D341Med (cell line): Measurements from ENCODE around the gene CHN1.

Experiments
- DNase-seq: peaks from one replicate; pipeline ENCODE4 v3.0.0; 2012; ENCODE audit warnings: low spot score

CHN1 gene

DNA sequence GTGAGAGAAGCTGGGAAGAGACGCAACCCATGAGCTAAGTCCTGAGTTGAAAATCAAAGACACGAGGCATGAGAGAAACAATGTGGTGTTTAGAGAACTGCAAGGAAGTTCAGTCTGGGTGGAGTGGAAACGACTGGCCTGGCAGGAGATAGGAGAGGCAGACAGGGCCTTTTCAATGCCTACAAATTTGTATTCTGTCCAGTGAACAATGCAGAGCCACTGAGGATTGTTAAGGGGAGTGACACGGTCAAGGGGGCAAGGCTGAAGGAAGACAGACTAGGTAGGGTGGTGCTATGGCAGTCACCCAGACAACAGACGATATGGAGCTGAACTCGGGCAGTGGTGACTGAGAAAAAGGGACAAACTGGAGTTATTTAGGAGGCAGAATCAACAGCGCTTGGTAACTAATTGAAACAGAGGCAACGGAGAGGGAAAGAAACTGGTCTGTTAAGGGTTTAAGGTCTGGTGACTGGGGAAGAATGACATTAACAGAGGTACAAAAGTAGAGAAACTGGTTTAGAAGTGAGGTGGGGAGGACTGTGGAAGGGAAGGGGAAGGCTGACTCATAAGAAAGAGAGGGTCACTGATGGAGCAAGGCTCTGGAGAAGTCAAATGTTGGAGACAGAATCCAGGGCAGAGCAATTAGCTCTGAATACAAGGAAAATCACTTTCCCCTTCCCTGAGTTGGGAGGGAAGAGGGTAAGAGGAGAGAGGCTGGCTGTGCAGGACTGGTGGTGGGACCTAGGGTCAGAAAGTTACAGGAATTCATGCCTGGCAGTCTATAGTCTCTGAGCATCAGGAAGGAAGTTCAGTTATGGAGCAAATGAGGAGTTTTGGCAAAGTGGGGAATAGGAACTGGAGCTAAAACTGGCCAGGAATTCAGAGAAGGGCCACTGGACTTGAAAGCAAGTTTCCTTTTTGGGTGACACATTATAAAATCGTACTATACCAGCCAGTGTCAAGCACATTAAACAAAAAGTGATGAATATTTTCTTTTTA, 177.5 kb downstream of the CHN1 start:
- DNase-seq = no peak

DNA sequence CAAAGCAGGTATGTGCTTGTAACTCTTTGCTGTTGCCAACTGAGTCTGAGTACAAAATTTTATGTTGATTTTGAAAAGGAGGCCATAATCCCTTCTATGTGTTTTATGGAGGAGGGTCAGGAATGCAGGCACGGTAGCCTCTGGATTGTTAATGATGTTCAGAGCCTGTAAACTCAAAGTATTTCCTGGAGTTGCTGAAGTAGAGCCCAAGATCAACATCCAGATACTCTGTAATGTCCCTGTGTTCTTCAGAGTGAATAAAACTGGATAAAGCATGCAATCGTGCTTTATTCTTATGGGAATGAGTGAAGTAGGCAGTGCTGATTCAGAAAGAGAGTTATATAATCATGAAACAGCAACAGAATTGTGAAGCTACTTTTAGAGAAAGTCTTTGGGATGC, 179.1 kb downstream of the CHN1 start:
- no peak for DNase-seq

DNA sequence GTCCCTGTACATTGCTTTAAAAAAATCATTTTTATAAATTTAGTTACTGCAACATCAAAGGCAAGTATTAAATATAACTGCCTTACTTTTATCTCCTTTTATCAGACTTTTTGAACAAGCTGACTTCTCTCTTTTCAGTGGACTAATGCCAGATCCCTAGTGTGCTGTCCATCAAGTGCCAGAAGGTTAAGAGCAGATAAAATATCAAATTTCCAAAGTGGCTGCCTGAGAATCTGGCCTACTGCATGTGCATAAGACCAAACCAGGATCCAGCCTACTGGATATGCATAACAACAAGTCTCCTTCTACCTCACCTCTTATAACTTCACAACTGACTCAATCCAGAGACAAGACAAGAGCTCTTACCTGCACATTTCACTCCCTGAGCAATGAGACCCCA, 181.1 kb downstream of the CHN1 start:
- DNase-seq = no peak

DNA sequence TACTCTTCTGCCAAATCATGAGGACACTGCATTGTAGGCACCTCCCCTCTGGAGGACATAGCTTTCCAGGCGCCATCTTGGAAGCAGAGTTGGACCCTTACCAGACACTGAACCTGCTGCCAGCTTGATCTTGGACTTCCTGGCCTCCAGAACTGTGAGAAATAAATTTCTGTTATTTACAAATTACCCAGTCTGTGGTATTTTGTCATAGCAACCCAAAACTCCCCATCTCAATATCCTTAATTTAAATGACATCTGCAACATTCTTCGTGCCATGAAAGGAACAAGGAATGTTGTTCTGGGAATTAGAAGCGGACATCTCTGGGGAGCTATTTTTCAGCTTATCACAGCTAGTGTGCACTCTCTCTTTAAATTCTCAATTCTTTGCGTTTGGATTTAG, 183.6 kb downstream of the CHN1 start:
- no peak for DNase-seq

DNA sequence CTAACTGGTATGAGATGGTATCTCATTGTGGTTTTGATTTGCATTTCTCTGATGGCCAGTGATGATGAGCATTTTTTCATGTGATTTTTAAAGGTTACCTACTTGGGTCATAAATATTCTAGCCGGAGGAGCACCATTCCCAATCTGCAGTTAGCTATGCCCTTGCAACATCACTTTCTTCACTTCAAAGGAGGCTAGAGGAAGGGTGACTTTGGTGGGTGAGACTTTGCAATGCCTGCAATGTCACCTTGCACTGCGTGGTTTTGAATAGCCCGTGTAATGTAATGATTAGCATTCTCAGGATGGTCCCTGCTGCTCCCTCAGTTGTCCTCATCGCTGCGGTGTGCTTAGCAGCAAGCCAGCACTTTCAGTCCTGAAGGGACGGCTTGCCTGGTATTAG, 184.8 kb downstream of the CHN1 start:
- no peak for DNase-seq

DNA sequence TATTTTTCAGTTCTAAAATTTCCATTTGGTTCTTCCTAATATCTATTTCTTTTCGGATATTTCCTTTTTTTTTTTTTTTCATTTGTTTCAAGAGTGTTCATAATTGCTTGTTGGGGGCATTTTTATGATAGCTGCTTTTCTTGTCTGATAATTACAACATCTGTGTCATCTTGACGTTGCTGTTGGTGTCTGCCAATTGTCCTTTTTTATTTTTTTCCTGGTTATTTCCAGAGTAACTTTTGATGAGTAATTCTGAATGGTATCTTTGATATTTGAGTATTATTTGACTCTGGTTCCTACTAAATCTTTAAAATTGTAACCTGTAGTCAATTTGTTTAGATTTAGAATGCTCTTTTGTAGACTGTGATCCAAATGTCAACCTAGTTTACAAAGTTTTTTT, 189.7 kb downstream of the CHN1 start:
- no peak for DNase-seq

DNA sequence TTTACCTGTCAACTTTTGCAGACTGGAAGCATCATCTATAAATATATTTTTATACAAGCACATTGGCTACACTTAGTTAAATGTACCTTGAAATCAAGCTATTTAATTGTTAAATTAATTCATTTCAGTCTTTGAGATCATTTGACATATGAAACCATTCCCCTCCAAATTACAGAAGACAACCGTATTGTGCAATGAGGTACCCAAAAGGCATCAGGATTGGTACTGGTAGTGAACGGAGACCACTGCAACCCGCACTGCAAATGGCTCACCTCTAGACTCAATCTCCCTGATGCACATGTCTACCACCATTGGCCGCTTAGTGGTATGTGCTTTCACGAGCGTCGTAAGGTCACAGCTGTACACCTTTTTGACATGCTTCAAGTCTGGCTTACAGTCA, 193.1 kb downstream of the CHN1 start:
- no peak for DNase-seq

DNA sequence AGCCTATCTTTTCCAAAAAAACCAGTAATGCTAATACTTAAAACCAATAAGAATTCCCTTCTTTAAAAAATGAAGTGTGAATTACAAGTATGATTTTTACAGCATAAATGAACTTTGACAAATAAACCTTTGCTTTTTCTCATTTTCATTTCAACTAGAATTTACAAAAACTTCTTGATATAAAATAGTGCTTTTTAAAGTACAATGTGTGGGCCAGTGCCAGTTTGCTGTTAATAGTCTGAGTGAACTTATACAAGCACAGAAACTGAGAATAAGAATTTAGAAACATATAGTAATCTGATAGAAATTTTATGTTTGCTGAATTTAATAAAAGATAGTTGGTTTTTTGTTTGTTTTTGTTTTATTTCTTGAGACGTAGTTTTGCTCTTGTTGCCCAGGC, 197.2 kb downstream of the CHN1 start:
- DNase-seq = no peak

DNA sequence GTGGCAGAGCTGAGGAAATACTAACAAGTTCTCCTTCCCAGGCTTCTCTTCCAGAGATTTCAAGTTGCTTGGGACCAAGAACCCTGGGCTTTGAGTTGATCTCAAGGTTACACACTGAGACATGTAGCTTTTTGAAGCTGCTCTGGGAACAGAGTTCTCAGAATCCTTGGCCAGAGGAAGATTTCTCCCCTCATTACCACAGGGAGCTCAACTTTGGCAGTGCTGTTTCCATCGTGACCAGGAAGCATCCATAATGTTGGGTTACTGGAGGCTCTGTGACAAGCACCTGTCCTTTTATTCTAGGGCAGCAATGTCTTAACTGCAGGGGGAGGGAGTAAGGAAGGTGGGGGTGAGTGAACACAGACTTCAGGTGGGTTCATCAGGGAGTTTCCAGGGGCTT, 199.4 kb downstream of the CHN1 start:
- DNase-seq = no peak

DNA sequence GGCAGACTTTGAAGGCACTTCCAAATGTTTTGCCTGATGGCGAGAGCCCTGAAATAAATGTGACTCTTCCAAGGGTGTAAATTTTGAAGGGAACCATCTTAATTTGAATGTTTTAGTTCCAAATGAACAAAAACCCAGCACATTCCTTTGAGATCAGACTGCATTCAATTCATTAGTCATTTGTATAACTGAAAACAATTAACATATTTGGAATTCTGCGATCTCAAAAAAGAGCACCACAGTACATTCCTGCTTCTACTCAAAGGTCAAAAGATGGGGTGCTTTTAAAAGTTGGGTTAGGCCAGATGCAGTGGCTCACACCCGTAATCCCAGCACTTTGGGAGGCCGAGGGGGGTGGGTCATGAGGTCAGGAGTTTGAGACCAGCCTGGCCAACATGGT, 202.7 kb downstream of the CHN1 start:
- DNase-seq = no peak

DNA sequence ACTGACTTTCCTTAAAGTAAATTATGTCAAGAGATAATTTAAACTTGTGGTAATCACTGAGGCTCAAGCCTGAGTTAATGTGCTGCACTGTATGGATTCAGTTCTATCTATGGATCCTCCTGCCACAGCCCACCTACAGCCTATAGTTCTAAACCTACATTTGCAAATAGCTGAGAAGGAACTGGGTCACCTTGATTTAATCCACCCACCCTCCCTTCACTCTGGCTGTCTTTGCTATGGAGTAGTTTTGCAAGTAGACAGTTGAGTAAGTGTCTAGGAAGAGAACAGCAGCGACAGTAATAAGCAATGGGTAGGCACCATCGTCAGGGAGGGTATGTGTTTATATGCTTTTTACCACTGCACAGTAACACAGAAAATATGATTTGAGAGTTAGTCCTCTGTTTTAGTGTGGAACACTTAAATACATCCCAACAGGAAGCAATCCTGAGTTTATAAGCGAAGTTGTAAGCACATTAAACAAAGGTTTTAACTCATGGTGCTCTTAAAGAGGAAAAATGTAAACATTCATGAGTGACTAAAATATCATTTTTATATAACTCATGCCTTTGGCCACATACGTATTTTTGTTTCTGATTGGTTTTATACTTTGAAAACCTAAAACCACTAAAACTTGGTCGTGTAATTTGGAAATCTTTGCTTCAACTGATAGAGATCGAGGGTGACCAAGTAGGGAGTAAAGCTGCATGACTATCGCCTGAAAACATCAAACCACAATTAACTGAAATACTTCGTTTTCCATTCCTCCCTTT, 204.6 kb downstream of the CHN1 start:
- no peak for DNase-seq

DNA sequence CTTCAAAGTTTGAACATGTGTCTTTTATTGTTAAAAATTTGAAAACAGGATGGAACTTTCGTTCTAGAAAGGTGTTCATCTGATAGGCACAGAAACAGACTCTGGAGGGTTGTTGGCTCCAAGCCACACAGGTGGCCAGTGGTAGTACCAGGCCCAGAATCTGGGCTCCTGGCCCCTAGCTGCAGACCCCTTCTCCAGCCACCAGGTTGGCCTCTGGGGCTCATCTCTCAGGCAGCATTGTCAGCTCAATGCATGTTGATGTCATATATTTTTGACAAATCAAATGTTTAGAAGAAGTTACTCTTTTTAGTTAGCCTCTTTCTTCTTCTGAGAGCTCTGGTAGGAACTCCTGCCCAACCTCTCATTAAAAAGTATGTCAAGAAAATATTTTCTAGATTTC, 206.4 kb downstream of the CHN1 start:
- DNase-seq = no peak

DNA sequence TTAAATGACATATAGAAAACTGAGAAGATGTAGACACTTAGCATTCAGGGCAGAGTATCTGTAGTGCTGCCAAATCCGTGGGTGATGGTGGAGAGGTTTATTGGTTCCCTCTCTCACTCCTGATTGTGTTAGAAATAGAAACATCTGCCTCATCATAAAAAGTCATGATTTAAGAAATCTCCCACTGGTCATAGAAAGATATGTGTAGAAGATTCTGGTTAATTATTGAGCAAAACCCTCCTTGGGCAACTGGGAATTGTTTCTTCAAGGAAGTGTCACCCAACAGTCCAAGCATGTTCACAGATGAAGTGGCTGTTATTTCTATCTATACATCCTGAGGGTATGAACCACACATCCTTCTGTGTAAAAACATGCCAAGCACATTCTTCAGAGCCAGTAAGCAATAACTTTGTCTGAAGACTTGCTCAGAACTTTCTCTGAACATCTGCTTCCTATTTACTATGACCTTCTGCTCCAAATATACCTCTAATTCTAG, 207.4 kb downstream of the CHN1 start:
- no peak for DNase-seq

DNA sequence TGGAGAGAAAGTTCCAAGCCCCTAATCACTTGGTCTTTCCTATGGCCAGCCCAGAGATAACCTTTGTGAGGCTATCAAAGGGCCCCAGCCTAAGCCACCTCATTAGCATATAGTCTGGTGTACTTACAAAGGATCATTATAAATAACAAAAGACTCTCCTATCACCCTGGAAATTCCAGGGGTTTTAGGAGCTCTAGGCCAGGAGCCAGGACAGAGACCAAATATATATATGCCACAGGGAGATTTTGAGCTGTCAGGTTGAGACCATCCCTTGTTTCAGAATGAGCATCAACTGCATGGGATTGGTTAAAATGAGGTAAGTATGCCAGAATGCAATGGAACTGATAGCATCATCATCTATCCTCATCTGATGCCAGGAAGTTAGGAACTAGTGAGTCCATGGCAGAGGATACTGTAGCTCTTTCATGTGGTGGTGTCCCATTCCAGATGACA, 208.8 kb downstream of the CHN1 start:
- no peak for DNase-seq

DNA sequence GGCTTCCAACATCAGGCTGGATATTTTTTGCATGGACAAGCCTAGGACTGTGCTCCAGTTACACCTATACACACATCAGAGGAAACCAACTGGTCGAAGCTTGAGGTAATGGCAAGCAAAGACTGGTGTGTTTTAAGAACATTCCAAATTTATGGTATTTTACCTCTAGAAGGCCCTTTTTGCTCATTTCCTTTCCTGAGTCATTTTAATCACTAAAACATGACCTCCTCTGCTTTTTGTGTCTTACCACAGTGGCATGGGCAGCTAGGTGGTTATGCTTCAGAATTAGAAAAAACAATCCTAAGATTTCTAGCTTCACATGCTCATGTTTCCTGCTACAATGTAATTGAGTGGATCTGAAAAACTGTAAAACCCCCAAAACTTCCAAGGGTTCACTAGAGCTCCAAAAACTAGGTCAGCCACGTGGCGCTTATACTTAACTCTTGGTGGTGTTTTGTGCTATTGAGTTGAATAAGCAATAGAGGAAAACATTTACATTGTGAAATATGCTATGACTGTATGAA, 210.3 kb downstream of the CHN1 start:
- no peak for DNase-seq

DNA sequence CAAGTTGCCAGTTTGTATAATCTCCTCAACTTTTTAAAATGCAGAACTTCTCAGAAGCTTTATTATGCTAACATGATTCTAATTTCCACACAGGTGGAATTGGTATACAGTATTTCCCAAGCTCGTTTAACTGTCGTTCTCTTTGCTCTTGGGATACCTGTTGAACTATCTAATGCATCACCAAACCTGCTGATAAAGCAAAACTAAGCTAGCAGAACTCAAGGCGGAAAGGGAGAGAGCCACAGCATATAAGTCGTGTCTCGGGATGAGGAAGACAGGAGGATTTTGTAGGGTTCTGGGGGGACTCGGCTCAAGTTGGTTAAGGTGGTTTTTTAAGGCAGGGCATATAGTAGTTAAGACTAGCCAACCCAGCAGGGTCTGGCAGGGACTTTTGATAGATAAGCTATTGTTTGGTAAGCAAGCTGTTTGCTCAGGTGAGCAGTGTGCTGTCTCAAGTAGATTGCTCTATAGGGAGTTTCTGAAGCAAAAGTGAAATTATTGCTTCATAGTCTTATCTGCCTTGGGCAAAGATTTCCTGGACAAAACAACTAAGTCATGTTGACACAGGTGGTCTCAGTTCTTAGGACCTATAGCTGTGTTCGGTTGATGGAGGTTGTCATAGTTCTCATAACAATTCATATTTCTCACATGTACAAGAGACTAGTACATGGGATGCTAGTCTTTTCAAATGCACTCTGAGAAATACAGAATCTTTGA, 212.7 kb downstream of the CHN1 start:
- no peak for DNase-seq

DNA sequence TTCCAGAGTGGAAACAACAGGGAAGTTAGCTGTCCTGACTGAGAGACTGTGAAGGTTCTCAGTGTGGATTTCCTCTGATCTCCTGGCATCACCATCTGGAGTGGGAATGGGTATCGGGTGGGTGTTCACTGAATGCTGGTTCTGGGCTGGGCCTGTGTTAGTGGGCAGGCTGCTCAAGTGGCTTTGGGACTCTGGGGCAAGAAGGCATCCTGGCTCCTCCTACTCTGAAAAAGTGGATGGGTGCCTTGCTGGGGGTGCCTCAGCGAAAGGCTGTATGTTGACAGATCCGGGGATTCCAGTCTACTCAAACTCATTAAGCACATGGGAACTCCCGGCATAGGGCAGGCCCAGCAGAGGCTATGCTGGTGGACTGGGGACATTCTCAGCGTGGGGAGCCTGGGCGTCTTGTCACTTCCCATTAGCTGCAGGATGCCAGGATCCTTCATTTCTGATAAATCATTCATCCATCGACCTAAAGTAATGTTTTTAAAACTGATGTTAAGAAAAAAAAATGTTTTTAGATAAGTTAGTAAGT, 213.4 kb downstream of the CHN1 start:
- DNase-seq = no peak

DNA sequence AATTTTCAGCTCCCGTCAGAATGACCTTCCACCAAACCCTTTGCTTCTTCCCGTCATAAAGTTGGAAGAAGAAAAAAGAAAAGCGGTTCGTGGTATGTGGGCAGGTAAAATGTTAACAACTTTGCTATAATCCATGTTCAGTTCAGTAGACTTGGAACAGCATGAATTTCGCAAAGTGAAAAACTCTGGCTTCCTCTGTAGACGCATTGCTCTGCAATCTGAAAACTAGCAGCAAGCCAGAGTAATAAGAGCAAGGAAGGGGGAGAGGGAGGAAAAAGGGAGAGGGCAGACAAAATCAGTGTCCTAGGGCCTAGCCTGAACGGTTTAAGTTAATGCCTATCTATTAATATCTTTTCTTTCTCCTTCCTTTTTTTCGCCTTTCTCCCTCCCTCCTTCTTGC, 214.2 kb downstream of the CHN1 start:
- DNase-seq = no peak

DNA sequence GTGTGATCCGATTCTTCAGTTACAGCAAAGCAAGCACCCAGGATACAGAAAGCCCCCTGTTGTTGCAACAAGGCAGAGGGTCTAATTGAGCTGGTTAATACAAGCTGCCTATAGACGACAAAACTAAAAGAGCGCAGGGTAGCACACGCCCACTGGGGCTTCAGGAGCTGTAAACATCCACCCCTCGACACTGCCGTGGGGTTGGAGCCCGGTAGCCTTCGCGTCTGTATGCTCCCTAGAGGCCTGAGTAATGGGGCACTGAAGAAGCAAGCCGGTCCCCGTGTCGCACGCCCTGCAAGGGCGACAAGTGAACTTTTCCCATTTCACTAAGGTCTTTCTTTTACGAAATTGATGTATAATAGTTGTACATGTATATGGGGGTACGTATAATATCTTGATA, 216.2 kb downstream of the CHN1 start:
- DNase-seq = no peak

DNA sequence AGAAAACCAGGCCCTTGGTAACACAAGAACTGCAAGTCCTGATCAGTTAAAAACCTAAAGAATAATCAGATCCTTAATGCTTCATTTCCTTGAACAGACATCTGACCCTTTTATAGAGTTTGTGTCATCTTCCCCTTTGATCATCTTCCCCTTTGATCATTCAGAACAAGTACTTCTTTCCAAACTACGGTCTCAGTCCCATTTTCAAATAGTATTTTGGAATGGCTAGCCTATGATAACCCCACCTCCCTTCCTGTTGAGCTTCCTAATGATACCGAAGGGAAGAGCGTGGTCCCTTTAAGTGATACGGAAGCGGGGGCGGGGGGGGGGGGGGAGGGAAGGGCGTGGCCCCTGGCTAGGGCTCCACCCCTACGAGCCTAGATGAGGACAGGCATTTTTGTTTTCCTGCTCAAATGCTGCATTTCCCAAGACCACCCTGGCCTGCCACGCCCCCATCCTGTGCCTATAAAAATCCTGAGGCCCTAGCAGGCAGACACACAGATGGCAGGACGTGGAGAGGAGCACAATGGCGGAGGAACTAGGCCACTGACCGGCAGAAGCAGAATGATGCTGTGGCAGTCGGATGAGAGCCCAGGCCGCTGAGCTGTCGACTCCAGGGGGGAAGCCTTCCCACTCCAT, 216.8 kb downstream of the CHN1 start:
- DNase-seq = no peak

DNA sequence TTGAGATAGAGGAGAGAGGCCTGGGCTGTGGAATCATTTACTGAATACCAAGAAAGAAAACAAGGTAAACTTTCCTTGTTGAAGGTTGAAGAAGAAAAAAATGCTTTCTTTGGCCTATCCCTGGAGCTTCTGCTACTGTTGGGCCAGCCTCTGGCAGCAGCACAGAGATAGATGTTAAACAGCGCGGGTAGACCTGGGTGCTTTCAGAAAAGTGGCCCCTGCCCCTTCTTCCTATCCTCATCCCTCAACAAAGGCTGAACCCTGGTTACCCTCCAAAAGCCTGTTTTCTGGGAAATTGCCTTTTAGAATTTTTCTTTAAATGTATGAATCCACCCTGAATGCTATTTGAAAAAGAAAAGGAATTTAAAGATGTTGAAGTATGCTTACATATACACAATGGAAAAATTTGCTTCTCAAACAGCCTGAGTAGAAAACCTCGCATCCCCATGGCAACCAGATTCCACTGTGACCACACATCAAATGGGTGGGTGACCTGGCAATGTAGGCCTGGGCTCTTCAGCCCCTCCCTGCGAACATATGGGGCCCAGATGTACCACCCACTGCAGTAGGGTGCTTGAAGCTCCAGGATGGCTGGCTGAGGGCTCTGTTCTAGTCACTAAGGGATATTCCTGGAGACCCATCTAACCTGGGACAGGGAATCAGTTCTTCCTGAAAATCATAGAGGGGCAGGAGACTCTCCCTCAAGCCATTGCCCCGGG, 217.5 kb downstream of the CHN1 start:
- DNase-seq = no peak
